NCI-H2081 (cell line): ENCODE measurements around the gene AFF2.

Experiments
- DNase-seq, 2 experiments: peaks; one replicate each; lab custom pipeline; 2025; lab: John Stamatoyannopoulos, UW

Gene AFF2

DNA sequence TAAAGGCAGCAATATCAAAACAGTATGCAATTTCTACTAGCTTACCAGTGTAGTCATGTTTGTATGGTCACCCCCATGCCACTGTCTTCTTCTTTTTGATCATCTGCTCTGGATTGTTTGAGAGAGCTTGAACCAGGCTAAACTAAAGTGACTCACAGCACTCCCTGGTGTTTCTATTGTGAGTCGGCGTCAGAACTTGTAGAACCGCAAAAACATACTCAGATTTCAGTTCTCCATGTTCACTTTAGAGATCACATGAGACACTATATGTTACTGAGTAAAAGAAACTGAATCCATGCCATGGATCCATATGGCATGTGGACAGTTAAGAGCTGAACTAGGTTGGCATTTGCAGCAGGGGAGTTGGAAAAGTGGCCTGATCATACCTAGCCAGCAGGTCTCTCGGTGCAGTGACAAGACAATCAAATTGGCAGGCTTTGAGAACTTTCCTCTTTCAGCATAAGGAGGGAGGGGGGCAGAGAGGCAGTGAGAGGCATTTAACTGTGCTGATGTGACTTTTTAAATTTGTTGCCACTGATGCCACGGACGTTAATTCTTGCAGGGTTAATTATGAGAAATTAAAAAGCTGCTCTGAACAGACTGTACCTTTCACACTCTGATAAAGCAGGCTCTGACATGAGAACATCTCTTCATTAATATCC, 88.4 kb downstream of the AFF2 start:
- no peak for DNase-seq

DNA sequence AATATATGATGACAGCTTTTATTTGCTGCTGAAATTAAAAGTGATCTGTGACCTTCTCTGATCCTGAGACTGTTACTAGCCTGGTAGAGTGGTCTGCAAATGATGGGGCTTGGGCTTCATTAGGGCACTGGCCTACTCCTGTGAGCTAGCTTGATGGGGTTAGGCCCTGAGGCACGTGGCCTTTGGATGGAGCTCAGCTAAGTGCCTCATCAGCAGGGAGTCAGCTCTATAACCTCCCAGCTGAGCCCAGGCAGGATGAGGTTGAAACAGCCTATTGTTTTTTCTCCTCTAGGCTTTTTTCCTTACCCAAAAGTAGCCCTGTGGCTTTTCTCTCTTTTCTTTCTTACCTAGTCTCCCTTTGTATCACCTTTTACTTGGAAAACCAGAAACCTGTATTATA, 92.2 kb downstream of the AFF2 start:
- no peak for DNase-seq

DNA sequence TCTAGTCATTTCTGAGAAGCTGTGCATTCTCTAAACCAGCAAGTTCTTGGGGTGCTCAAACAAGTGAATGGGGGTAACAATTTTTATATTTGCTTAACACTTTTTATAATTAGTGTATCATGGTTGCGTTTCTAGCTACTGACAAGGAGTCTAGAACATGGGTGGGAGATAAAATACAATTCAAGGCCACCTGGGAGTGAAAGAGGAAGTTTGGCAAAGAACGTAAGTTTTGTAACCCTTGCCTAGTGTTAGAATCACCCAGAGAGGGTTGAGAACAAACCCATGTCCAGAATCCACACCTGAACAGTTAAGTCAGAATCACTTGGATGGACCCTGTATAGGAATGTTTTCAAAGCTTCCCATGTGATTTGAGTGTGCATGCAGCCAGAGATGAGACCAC, 92.7 kb downstream of the AFF2 start:
- DNase-seq = no peak

DNA sequence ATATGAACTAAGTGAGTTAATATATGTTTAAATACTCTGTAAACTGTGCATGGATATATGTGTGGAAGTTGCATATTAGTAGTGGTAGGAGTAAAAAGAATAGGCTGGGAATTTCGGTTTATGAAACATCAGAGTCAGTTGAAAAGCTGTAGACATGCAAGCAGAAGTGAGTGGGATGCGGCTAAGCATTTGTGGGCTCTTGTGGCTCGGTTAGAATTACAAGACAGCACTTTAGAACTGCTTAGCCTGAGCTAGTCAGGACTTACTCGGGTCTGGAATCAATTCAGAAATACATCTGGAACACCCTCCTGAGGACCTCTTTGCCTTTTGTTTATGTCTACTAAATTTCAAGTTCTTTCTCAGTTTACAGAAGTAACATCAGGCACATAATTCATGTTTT, 93.6 kb downstream of the AFF2 start:
- no peak for DNase-seq

DNA sequence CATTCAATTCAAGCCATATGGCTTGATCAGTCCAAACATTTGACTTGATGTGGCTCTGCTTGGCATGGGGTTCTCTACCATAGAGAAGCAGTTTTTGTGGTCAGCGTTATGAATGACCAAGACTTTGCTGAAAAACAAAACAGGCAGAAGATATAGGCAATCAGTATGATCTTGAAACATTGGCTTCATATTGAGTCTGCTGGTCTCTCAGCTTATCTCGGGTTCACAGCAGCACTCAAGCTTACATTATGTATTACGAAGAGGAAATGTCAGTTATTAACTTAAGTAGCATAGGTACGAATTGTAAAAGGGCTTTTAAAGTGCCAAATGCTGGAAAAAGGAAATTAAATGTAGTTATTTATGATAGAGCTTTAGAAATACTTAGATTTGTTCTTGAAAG, 99.0 kb downstream of the AFF2 start:
- no peak for DNase-seq

DNA sequence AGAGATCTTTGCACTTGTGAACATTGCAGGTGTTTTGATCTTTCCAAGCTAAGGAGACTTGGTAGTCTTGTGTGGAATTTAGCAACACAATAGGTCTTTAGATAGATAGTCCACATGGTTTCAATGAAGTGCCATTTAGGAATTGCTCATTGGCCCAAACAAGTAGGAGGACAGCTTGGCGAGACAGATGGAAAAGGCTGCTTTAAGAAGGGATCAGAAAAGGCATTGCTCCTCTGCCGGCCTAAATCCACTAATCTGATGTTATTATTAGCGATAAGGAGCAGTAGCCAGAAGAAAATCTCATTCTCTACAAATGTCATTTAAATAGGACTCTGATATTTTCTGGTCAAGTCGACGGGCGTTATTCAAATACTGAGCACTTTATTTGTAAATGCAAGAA, 99.7 kb downstream of the AFF2 start:
- no peak for DNase-seq

DNA sequence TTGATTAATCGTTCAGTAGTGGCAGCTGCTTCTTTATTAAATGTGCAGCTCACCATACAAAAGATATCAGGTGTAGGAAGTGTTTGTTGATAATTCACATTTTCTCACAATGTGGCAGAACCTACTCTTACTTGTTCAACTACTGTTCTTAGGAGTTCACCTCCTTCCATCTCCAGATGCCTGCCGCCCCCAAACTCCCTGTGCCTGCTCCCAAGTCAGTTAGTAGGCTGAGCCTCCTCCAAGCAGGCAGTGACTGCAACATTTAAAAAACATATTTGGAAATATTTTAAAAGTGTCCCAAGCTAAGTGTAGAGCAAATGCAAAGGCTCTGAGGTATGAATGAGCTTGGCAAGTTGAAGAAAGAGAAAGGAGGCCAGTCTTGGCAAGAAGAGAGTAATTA, 100.2 kb downstream of the AFF2 start:
- DNase-seq = no peak

DNA sequence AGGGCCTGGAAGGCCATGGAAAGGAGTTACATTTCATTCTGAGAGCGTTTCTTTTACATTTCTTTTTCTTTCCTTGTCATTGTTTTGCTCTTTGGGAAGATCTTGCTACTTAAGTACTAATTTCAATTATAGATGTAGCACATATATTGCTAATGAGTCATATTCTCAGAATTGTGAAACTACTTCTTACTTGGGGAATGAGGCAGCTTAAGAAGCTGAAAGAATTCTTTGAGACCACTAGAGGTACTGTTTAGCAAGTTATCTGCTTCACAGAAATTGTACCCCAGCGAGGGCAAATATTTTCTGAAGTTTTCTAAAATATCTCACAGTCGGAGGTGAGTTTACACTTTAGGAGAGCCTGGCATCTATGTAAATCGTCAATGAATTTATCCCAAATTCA, 100.6 kb downstream of the AFF2 start:
- DNase-seq = no peak

DNA sequence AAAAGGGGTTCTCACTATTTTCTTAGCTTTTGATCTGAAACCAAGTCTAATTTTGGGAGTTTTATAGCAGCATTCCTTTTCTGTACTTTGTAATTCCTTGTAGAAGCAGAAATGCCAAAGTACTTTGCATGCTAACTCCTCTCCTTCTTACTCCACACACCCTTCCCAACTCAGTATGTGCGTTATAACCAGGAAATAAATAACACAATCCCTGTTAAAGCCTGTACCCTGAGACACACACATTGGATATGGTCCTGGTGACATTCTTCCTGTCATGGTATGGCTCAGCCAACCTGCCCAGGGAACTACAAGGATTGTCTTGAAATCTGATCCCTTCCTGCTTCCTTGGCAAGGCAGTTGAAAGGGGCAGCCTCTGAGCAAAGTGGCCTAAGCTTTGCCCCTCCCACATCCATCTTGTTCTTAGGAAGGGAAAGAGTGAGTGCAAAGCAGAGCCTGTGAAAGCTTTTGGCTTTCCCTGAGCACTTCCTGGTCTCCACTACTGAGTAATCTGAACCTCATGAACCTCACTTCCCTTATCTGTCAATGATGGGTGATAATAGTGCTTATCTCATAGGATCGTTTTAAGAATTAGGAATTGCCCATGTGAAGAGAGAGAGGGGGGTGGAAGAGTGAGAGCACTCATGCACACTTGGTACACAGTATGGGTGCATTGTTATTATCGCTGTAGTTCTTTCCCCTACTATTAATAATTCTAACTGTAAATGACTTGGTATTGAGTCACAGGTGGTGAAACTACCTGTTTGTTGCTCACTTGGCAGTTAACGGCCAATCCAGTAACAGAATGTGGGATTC, 109.3 kb downstream of the AFF2 start:
- no peak for DNase-seq

DNA sequence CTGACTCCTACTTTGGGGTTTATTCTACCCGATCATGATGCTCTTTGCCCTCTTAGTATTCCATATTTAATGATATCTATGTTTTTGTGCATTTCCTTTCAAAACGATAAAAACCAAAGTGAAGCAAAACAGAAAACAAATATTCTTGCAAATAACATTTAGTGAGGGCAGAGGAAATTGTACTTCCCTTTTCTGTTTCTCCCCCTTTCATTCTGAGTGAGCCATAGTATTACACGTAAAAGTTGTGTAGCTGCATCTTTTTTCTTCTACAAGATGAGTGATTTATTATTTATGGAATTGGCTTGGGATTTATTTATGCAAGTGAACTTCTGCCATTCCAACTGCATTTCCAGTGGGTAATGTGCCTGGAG, 109.9 kb downstream of the AFF2 start:
- no peak for DNase-seq

DNA sequence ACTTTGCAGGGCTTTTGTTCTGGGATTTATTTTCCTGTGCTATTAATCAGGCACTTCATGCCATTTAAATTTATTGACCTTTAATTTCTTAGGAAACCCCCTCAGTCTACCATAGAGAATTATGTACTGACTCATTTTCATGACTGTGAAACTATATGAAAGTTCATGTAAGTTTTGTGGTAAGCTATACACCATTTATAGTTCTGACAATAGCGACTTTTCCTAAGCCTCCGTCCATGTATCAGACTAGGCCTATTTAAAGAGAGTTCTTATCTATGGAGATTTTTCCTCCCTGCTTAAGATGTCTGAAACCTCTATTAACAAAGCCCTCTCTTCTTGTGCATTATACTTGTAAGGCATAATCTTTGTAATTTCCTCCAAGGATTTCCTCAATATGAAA, 111.6 kb downstream of the AFF2 start:
- no peak for DNase-seq

DNA sequence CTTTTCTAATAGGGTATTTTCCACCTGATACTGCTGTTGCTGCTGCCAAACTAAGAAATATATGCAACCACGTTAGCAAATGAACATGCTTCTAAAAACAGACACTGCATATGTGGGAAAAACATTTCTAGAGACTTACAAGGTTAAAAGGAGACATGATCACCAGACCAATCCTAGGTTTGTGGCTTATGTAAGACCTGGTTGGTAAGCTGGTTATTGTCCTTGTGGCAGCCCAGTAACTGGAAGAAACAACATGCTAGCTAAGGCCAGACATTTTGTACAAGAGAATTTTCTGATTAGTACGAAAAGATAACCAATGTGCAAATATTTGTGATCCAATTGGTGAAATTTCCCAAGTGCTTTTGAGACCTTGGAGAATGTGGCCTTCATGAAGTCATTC, 112.0 kb downstream of the AFF2 start:
- no peak for DNase-seq

DNA sequence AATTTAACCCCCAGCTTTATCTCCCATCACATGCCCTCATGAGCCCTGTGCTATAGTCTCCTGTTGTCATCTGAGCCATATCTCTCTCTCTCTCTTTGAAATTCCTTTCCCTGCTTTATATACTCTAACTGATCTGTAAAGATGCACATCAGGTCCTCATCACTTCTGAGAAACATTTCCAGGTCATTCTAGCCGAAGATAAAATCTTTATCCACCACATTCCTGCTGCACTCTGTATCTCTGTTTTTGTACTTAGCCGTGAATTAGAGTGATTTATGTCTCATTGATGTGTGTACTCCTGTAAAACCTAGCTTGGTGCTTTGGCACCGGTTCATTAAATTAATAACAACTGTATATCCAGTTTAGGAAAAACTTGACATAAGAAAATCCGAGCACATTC, 113.2 kb downstream of the AFF2 start:
- no peak for DNase-seq

DNA sequence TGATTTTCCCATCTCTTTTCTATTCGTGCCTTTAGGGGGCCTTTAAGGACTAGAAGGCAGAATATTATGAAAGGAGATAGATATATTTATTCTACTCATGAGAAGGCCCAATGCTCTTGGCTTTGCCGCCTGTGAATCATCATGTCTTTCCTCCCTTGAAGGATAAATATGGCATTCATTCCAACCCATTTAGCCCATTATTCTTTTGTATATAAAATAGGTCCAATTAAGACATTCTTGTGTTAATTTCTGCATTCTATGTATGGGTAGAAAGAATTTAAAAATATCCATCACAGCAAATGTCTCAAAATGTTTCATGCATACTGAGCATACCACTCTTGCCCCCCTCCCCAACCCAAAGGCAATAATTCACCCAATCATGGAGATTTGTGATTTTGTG, 115.1 kb downstream of the AFF2 start:
- no peak for DNase-seq

DNA sequence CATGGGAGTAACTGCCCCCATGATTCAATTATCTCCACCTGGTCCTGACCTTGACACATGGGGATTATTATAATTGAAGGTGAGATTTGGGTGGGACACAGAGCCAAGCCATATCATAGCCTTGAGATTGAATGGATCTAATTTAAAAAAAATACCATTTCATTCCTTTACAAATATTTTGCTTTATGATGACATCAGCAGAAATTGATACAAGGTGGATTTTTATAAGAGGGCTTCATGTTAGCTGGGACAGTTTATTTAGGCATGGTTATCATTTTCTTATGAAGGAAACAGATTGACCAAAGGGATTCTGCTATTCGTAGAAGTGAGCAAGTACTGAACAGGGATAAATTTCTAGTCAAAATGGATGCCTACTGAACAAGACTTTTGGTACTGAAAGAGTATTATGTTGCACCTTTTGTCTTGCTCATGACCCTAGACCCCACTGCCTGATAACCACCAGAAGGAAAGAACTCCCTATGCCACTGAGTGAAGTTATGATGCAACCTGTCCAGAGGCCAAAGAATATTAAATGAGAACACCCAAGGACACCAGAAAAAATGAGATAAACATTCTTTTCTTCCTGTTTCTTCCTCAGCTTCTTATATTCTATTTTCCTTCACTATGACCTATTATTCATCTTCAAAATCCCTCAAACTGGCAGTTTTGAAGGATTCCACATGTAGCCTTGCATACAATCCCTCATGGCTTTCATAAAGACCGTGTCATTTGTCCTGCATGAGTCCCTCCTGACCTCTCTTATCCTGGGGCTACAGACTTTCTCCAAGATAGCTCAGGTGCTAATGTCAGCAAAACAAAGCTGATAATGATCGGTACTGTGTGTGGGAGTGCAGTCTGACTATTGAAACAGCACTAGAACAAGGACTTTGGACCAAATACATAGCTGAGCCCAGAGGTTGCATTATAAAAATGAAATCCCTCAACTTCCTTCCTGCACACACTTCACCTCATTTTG, 118.3 kb downstream of the AFF2 start:
- no peak for DNase-seq

DNA sequence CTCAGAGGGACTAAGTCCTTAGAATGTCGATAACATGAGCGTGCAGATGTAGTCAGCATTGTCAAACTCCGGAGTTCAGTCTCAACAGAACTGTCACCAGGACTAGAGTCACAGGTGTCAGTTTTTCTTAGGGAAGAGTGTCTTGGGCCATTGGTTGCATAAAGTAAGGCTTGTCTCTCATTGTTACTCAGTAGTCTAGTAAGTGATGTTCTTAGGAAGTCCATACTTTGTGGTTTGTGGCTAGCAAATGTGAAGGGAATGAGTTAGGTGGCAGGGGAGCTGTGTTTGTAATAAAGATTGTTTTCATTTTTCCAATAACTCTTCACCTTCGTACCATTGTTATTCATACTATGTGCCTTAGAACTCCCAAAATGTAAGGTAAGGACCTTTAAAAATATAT, 119.6 kb downstream of the AFF2 start:
- no peak for DNase-seq

DNA sequence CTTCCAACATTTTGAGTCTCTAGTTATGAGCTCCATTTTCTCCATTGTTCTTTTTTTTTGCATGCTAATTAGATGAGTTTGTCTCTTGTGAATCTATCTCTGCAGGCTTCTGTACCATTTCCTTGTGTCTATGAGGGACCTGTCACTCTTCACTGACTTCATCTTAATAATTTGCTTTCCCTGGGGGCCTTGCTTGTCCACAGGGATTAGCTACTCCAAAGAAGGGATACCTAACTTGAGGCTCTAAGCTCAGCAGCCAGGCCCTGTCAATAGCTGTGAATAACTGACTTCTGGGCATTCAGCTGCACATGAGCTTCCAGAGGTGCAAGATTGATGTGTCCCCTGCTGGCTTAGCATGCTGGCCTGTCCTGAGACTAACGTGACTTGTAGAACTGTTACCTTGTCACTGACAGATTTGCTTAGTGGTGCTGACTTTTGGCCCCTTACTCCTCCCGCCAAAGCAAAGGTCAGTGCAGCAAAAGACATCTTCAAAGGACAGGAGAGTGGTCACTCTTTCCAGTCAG, 124.6 kb downstream of the AFF2 start:
- DNase-seq = no peak

DNA sequence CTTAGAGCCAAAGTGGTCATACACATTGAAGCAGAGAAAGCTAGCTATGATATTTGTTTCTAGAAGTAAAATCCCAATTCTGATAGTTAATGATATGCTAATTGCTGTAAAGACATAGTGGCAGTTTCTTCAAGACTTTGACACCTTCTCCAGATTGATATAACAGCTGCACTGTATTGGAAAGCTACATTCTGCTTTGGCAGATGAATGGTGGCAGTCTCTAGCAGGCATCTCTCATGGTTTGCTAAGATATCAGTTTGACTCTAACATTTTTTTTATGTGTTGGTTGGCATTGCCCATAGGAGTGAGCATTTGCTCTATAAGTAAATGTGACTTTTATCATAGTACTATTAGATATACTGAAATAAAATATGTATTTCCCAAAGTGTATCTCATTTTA, 128.2 kb downstream of the AFF2 start:
- DNase-seq = no peak

DNA sequence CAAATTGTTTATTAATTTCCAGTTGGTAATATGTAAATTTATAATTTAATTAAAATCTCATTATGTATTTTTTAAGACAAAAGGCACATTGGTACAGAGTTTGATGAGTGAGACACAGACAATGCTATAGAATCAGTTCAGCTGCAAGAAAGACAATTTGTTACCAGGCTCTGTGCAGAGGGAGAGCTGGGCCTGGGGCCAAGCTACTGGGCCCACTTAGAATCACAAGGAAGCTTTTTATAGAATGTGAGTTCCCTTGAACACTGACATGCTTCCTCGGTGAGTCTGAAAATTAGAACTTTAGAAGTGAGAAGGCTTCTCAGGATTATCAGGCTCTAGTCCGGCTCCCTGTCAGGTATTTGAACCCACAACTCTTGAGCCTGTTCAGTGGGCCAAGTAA, 129.0 kb downstream of the AFF2 start:
- DNase-seq = no peak

DNA sequence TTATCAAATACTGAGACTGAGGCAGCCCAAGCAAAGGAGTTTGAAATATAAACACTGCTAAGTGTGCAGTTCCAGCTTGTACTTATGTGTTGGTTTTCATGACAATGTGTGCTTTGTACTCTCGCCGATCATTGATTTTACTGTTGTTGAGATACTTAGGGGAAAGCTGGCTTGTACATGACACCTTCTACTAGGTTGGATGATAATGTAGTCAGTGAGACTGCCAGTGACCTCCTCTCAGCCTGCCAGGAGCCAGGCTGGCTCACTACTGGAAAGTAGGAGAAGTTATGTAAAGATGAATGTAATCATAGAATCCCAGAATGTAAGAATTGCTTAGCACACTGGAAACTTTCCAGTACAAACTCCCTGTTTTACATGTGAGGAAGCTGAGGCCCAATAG, 132.0 kb downstream of the AFF2 start:
- DNase-seq = no peak

DNA sequence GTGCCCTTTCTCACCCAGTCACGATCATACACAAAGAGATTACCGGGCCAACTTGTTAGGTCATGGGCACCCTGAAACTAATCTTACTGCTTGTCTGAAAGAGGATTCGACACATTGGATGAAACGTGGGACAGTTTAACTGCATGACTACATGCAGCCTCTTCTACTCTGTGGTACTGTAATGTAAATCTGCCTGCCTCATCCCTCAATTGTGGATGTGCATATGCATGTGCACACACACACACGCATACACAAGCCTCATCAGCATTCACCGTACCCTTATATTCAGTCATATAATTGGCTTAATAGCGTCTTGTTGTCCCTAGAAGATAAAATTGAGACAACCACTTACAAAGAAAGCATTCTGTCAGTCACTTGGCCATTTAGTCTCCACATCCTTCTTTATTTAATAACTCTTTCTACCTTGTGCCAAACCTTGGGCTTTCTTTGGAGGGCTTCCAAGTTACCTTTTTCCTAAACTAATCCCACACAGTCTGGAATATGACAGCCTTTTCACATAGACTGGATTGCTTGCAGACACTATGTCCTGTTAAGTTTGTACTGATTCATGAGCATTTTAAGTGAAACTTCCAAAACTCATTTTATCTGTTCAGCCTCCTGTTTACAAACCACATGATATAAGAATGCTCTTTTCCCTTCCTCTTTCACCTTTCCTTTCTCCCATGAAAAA, 132.9 kb downstream of the AFF2 start:
- no peak for DNase-seq

DNA sequence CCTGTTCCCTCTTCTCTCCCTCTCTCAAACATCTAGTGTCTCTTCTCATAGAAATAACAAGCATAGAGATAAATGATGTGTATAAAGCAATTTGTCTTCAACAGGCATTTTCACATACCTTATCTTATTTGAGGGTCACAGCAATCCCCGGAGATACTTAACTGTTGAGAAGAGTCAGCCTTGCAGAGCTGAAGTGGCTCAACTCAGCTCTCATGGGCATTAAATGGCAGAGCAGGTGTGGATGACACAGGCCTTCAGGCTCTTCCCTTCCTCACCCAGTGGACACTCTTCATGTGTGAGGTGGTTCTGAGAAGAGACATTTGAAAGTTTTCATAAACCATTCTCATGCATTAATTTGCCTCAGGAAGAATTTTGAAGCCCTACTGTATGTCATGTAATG, 134.2 kb downstream of the AFF2 start:
- no peak for DNase-seq
